Germinal center (tissue), 1 donor: ENCODE measurements around the gene PRDM16.

Experiments used
- DNase-seq: peaks from one replicate; pipeline ENCODE4 v3.0.0; 2012; ENCODE audit warnings: mixed read lengths, low spot score

The PRDM16 gene

GRCh38 chr1:3262681-3263286 is 193.8 kb downstream of the PRDM16 start:
- no peak for DNase-seq

GRCh38 chr1:3263790-3264189 is 194.8 kb downstream of the PRDM16 start:
- DNase-seq: no peak

- DNase-seq: no peak
Measured at GRCh38 chr1:3264456-3264855, 195.5 kb downstream of the PRDM16 start.

- DNase-seq: no peak
Measured at GRCh38 chr1:3265835-3266805, 197.1 kb downstream of the PRDM16 start.

GRCh38 chr1:3266870-3267549 is 198.0 kb downstream of the PRDM16 start:
- no peak for DNase-seq

GRCh38 chr1:3267550-3268270 is 198.7 kb downstream of the PRDM16 start:
- DNase-seq: no peak

- DNase-seq: no peak
Measured at GRCh38 chr1:3268281-3268680, 199.3 kb downstream of the PRDM16 start.

GRCh38 chr1:3270403-3271245 is 201.6 kb downstream of the PRDM16 start:
- DNase-seq: no peak

- no peak for DNase-seq
Measured at GRCh38 chr1:3271866-3272265, 202.9 kb downstream of the PRDM16 start.

GRCh38 chr1:3272321-3273045 is 203.5 kb downstream of the PRDM16 start:
- no peak for DNase-seq

- no peak for DNase-seq
Measured at GRCh38 chr1:3273447-3273846, 204.4 kb downstream of the PRDM16 start.

- DNase-seq: no peak
Measured at GRCh38 chr1:3274972-3275371, 206.0 kb downstream of the PRDM16 start.

GRCh38 chr1:3275471-3276340 is 206.7 kb downstream of the PRDM16 start:
- DNase-seq: no peak

GRCh38 chr1:3276341-3276800 is 207.4 kb downstream of the PRDM16 start:
- DNase-seq: no peak

GRCh38 chr1:3277011-3277471 is 208.0 kb downstream of the PRDM16 start:
- no peak for DNase-seq

GRCh38 chr1:3277623-3278022 is 208.6 kb downstream of the PRDM16 start:
- DNase-seq: no peak

- no peak for DNase-seq
Measured at GRCh38 chr1:3278416-3279181, 209.6 kb downstream of the PRDM16 start.

- no peak for DNase-seq
Measured at GRCh38 chr1:3279182-3279470, 210.1 kb downstream of the PRDM16 start.

- no peak for DNase-seq
Measured at GRCh38 chr1:3281735-3282134, 212.7 kb downstream of the PRDM16 start.
